Endothelial cell of umbilical vein (primary cell): ENCODE results near the gene CPXM2. TPM values are rescaled to one million over a fixed set of nuclear protein-coding genes. Genes with fewer than 3 reads are reported as not detected.
"Not testable (repeated sequence)": the region's sequence is repeated elsewhere in the genome, so short reads cannot be mapped to it uniquely, and the experiment has no call there.

ENCODE experiments used
- BruUV-seq: library from RNA; stranded (reverse); fragments of 400-500 nt; replicated peaks from 2 replicates; lab custom pipeline; 2021; lab: Mats Ljungman, UMichigan
- CTCF ChIA-PET: fragments of 300-600, 350-600 bp; sonication (Branson Sonifier 250); formaldehyde crosslinking; loops from one replicate; lab custom pipeline; 2021; ENCODE audit warnings: antibody characterized with exemption, inconsistent platforms; lab: Charles Lee
- POLR2A ChIA-PET: fragments of 300-600, 350-600 bp; sonication (Branson Sonifier 250); formaldehyde crosslinking; loops from one replicate; lab custom pipeline; 2021; ENCODE audit warnings: antibody characterized with exemption, inconsistent platforms; lab: Charles Lee
- DNase-seq: peaks from one replicate; pipeline ENCODE4 v3.0.0-alpha.2; 2011; ENCODE audit warnings: low read depth, low spot score
- FAIRE-seq: peaks from 2 replicates; lab custom pipeline; 2011; peaks lifted over from hg19 to GRCh38; lab: Jason Lieb, UNC
- H2AFZ ChIP-seq: 2 replicates; pipeline ENCODE4 v1.6.0; 2012; ENCODE audit warnings: low read depth, low read length, control low read depth, inconsistent platforms
- H3K27ac ChIP-seq: 2 replicates; pipeline ENCODE4 v1.5.1; 2011; ENCODE audit warnings: low read depth, mild to moderate bottlenecking, control low read depth, low read length, moderate library complexity; ENCODE audit not compliant: insufficient read depth
- H3K27me3 ChIP-seq, 2 experiments: 2 replicates each; pipeline versions ENCODE4 v1.6.0 to v1.6.1; 2011; ENCODE audit warnings: low read length in 2 of 2, mixed read lengths in 1 of 2; ENCODE audit not compliant: control insufficient read depth in 2 of 2, insufficient read depth in 2 of 2
- H3K36me3 ChIP-seq, 2 experiments: 2 replicates in 1 of 2; 3 replicates in 1 of 2; pipeline ENCODE4 v1.5.1; 2011; ENCODE audit warnings: low read length in 2 of 2, mild to moderate bottlenecking in 1 of 2, moderate library complexity in 1 of 2; ENCODE audit not compliant: control insufficient read depth in 2 of 2, insufficient read depth in 2 of 2; ENCODE audit errors: extremely low read depth in 1 of 2
- H3K4me1 ChIP-seq: 3 replicates; pipeline ENCODE4 v1.5.1; 2011; ENCODE audit warnings: mild to moderate bottlenecking, low read length; ENCODE audit not compliant: control insufficient read depth, insufficient read depth; ENCODE audit errors: extremely low read depth
- H3K4me2 ChIP-seq: 2 replicates; pipeline ENCODE4 v1.6.1; 2011; ENCODE audit warnings: low read length, control low read depth, mixed read lengths; ENCODE audit not compliant: insufficient read depth
- H3K4me3 ChIP-seq, 3 experiments: fragments of 200-600 bp in 1 of 3; sonication (generic), shearing (Covaris generic) in 1 of 3; replicated peaks in 1 of 3; 2 replicates each; pipeline ENCODE4 v1.5.1; 2011 to 2016; ENCODE audit warnings: control low read depth in 3 of 3, low read length in 3 of 3, mild to moderate bottlenecking in 2 of 3, inconsistent platforms in 1 of 3, low read depth in 1 of 3, moderate library complexity in 1 of 3; ENCODE audit not compliant: insufficient read depth in 1 of 3
- H3K79me2 ChIP-seq: 2 replicates; pipeline ENCODE4 v1.6.0; 2012; ENCODE audit warnings: low read length, inconsistent platforms; ENCODE audit not compliant: control insufficient read depth, insufficient read depth
- H3K9ac ChIP-seq: replicated peaks from 2 replicates; pipeline ENCODE3; 2011; ENCODE audit warnings: low read length, control low read depth; ENCODE audit not compliant: insufficient read depth; ENCODE audit errors: extremely low read depth
- H3K9me1 ChIP-seq: replicated peaks from 3 replicates; pipeline ENCODE4 v1.6.0; 2011; ENCODE audit warnings: mild to moderate bottlenecking, low read length; ENCODE audit not compliant: control insufficient read depth, insufficient read depth; ENCODE audit errors: extremely low read depth
- H3K9me3 ChIP-seq: replicated peaks from 2 replicates; pipeline ENCODE4 v1.5.1; 2012; ENCODE audit warnings: low read length, inconsistent platforms; ENCODE audit not compliant: control insufficient read depth, insufficient read depth
- H4K20me1 ChIP-seq: replicated peaks from 2 replicates; pipeline ENCODE3; 2011; ENCODE audit warnings: mild to moderate bottlenecking, low read length; ENCODE audit not compliant: control insufficient read depth, insufficient read depth; ENCODE audit errors: extremely low read depth
- EZH2 ChIP-seq: IDR thresholded peaks from 2 replicates; pipeline ENCODE4 v1.6.1; 2012; ENCODE audit warnings: borderline replicate concordance, low read depth, mild to moderate bottlenecking, moderate library complexity, low read length, inconsistent platforms; ENCODE audit not compliant: severe bottlenecking
- FOS ChIP-seq: IDR thresholded peaks from 2 replicates; pipeline ENCODE4 v1.6.1; 2011; ENCODE audit warnings: mild to moderate bottlenecking, low read length, moderate library complexity, borderline replicate concordance; ENCODE audit not compliant: insufficient read depth
- GATA2 ChIP-seq: IDR thresholded peaks from 2 replicates; pipeline ENCODE4 v1.7.0; 2011; ENCODE audit warnings: low read depth, mild to moderate bottlenecking, moderate library complexity, mixed read lengths, low read length; ENCODE audit not compliant: insufficient read length, insufficient read depth
- JUN ChIP-seq: IDR thresholded peaks from 2 replicates; pipeline ENCODE4 v1.6.1; 2011; ENCODE audit warnings: borderline replicate concordance, low read depth; ENCODE audit not compliant: insufficient read length, insufficient read depth
- MYC ChIP-seq: IDR thresholded peaks from one replicate; pipeline ENCODE4 v1.6.1; 2011; ENCODE audit warnings: mild to moderate bottlenecking, low read depth, low read length
- POLR2A ChIP-seq: IDR thresholded peaks from 2 replicates; pipeline ENCODE4 v1.6.1; 2012; ENCODE audit warnings: low read depth, mild to moderate bottlenecking, control low read depth, low read length
- POLR2AphosphoS5 ChIP-seq: IDR thresholded peaks from 2 replicates; pipeline ENCODE4 v1.6.1; 2012; ENCODE audit warnings: low read depth, mild to moderate bottlenecking, control low read depth, low read length, moderate library complexity; ENCODE audit not compliant: insufficient read depth
- dilution Hi-C: fragments of 300-500 bp; cut with MboI; formaldehyde crosslinking; loops from one replicate; pipeline ENCODE4 v1.15.0; 2019; ENCODE audit warnings: low sequenced_read_pairs; ENCODE audit not compliant: extremely low pct_ligation_motif_present
- intact Hi-C: fragments of 100-400 bp; cut with micrococcal nuclease; formaldehyde crosslinking; loops from one replicate; pipeline ENCODE4 v1.10.0; 2022
- polyA plus RNA-seq, 4 experiments: library from polyadenylated mRNA; depleted of rRNA in 3 of 4; stranded (reverse) in 3 of 4; unstranded in 1 of 4; fragments of >200 nt; gene quantifications; 2 replicates each; pipeline versions ENCODE4 v1.2.1 to v1.2.3, GENCODE V29; 2011 to 2012; ENCODE audit warnings: missing spikeins in 1 of 4
- total RNA-seq: library from RNA; stranded (reverse); gene quantifications from 2 replicates; pipeline ENCODE4 v1.2.3, GENCODE V29; 2021
- TF ChIP-seq, protein P1 (sequence below): IDR thresholded peaks from 2 replicates; pipeline ENCODE4 v1.6.1; 2011; ENCODE audit not compliant: insufficient read depth, insufficient read length
- TF ChIP-seq, protein P2 (sequence below), 2 donors: IDR thresholded peaks; 1 replicate in 1 of 2; 2 replicates in 1 of 2; pipeline ENCODE4 v1.5.1; 2011; ENCODE audit warnings: low read length in 2 of 2, mild to moderate bottlenecking in 2 of 2, moderate library complexity in 2 of 2, control low read depth in 1 of 2, inconsistent platforms in 1 of 2, low read depth in 1 of 2; ENCODE audit not compliant: insufficient read depth in 1 of 2; ENCODE audit errors: extremely low read depth in 1 of 2

CPXM2 gene
- total and polyA plus RNA-seq, 2 donors (not counting 3 experiments of a cell fraction or from before 2014, with no cell fraction given): 1.8 to 2.7 TPM

DNA sequence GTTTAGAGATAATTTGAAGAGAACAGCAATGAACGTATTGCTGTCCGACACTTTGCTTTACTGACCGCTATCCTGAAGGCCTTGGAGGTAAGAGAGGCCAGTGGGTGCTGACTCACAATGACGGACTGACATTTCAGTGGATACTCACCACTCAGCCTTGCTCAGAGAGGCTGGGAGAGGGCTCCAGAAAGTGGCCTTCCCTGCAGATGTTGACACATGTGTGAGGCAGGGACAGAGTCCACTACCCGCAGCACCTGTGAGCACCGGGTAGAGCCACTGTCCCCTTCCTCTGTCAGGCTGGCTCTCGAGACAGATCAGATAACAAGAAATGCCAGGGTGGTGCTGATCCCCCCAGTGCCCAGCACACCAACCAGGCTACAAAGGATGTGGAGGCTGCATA lies 150.5 kb downstream of the CPXM2 start:
- TF ChIP-seq, protein P1, sequence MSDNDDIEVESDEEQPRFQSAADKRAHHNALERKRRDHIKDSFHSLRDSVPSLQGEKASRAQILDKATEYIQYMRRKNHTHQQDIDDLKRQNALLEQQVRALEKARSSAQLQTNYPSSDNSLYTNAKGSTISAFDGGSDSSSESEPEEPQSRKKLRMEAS: no peak
- TF ChIP-seq GATA2 (no peak), POLR2A (no peak), FOS (no peak), MYC (no peak), EZH2 (no peak), POLR2AphosphoS5 (no peak), JUN (no peak)
- TF ChIP-seq, protein P2, sequence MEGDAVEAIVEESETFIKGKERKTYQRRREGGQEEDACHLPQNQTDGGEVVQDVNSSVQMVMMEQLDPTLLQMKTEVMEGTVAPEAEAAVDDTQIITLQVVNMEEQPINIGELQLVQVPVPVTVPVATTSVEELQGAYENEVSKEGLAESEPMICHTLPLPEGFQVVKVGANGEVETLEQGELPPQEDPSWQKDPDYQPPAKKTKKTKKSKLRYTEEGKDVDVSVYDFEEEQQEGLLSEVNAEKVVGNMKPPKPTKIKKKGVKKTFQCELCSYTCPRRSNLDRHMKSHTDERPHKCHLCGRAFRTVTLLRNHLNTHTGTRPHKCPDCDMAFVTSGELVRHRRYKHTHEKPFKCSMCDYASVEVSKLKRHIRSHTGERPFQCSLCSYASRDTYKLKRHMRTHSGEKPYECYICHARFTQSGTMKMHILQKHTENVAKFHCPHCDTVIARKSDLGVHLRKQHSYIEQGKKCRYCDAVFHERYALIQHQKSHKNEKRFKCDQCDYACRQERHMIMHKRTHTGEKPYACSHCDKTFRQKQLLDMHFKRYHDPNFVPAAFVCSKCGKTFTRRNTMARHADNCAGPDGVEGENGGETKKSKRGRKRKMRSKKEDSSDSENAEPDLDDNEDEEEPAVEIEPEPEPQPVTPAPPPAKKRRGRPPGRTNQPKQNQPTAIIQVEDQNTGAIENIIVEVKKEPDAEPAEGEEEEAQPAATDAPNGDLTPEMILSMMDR (IDR thresholded peaks at IDR 0.05; ENCODE audit: extremely low read depth in 1 of 2, insufficient read depth in 1 of 2, low read depth in 1 of 2, low read length in 2 of 2): no peak
- no peak overlapping the region for H2AFZ ChIP-seq
- intact Hi-C loops (no loop called here), dilution Hi-C loops (no loop called here)
- H3K27me3 ChIP-seq: no peaks in the 10 kb centered on the region
- no peak overlapping the region for H3K4me3 ChIP-seq
- no peaks in the 10 kb centered on the region for H3K79me2 ChIP-seq
- no peak overlapping the region for H3K27ac ChIP-seq
- no peak overlapping the region for H3K9ac ChIP-seq
- ChIA-PET POLR2A (no interaction called here), CTCF (no interaction called here)
- BruUV-seq: no TSS peak
- H3K4me2 ChIP-seq: no peak overlapping the region
- H3K9me3 ChIP-seq: no peaks in the 10 kb centered on the region
- H3K36me3 ChIP-seq: no peaks in the 10 kb centered on the region
- FAIRE-seq (no peak), DNase-seq (no peak)
- no peaks in the 10 kb centered on the region for H4K20me1 ChIP-seq
- no peaks in the 10 kb centered on the region for H3K4me1 ChIP-seq
- H3K9me1 ChIP-seq: no peaks in the 10 kb centered on the region

DNA sequence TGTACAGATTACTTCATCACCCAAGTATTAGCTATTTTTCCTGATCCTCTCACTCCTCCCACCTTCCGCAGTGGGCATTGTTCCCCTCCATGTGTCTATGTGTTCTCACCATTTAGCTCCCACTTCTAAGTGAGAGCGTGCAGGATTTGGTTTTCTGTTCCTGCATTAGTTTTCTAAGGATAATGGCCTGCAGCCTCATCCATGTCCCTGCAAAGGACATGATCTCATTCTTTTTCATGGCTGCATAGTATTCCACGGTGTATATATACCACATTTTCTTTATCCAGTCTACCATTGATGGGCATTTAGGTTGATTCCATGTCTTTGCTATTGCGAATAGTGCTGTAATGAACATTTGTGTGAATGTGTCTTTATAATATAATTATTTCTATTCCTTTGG lies 154.7 kb downstream of the CPXM2 start:
- H4K20me1 ChIP-seq, H3K36me3 ChIP-seq, H3K9ac ChIP-seq, H3K9me1 ChIP-seq, CTCF ChIA-PET, H3K4me1 ChIP-seq, H3K4me2 ChIP-seq, BruUV-seq, H2AFZ ChIP-seq, H3K27ac ChIP-seq, DNase-seq, intact Hi-C loops, H3K27me3 ChIP-seq, FAIRE-seq, dilution Hi-C loops, POLR2A ChIA-PET, H3K4me3 ChIP-seq, H3K9me3 ChIP-seq, H3K79me2 ChIP-seq: not testable (repeated sequence)
